GM19438 (cell line): ENCODE data around the gene KIAA0319L.
"Not testable (repeated sequence)": the region's sequence is repeated elsewhere in the genome, so short reads cannot be mapped to it uniquely, and the experiment has no call there.

Source experiments
- ATAC-seq: cut with Tn5 transposase; IDR thresholded peaks from one replicate; pipeline ENCODE4 v1.9.1; 2021; ENCODE audit warnings: low read depth; ENCODE audit not compliant: unreplicated experiment

The KIAA0319L gene

DNA sequence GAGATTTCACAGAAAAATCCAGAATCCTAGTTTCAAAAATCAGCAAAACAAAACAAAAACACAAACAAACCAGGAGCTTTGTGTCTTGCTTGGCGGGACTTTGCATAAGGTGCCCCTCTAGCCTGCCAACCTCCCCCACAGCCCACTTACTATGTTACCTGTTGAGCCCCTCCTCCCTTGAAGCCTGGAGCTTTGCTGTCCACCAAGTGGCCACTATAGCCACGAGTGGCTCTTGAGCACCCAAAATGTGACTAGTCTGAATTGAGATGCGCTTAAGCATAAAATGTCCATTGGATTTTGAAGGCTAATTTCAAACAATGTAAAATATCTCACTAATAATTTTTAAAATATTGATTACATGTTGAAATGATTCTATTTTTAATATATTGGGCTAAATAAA is 28.1 kb upstream of the KIAA0319L start:
- no peak for ATAC-seq

DNA sequence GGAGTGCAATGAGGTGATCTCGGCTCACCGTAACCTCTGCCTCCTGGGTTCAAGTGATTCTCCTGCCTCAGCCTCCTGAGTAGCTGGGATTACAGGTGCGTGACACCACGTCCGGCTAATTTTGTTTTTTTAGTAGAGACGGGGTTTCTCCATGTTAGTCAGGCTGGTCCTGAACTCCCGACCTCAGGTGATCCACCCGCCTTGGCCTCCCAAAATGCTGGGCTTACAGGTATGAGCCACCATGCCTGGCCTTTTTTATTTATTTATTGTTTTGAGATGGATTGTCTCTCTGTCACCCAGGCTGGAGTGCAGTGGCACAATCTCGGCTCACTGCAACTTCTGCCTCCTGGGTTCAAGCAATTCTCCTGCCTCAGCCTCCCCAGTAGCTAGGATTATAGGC is 24.4 kb upstream of the KIAA0319L start:
- not testable (repeated sequence) for ATAC-seq

DNA sequence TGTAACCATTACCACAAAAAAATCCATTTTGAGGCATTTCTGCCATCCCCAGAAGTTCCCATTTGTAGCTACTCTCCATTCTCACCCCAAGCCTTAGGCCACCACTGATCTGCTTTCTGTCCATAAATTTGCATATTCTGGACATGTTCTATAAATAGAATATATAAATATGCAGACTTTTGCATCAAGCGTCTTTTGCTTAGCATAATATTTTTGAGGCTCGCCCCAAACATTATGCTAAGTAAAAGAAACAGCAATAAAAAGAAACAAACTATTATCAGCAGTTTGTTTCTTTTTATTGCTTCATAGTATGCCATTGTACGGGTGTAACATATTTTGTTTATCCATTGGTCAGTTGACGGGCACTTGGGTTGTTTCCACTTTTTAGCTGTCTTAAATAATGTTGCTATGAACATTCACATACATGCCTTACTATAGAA is 23.8 kb upstream of the KIAA0319L start:
- no peak for ATAC-seq

DNA sequence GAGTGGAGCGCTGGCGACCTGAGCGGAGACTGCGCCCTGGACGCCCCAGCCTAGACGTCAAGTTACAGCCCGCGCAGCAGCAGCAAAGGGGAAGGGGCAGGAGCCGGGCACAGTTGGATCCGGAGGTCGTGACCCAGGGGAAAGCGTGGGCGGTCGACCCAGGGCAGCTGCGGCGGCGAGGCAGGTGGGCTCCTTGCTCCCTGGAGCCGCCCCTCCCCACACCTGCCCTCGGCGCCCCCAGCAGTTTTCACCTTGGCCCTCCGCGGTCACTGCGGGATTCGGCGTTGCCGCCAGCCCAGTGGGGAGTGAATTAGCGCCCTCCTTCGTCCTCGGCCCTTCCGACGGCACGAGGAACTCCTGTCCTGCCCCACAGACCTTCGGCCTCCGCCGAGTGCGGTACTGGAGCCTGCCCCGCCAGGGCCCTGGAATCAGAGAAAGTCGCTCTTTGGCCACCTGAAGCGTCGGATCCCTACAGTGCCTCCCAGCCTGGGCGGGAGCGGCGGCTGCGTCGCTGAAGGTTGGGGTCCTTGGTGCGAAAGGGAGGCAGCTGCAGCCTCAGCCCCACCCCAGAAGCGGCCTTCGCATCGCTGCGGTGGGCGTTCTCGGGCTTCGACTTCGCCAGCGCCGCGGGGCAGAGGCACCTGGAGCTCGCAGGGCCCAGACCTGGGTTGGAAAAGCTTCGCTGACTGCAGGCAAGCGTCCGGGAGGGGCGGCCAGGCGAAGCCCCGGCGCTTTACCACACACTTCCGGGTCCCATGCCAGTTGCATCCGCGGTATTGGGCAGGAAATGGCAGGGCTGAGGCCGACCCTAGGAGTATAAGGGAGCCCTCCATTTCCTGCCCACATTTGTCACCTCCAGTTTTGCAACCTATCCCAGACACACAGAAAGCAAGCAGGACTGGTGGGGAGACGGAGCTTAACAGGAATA is 20.1 kb upstream of the KIAA0319L start:
- ATAC-seq: peak; percentile 81

DNA sequence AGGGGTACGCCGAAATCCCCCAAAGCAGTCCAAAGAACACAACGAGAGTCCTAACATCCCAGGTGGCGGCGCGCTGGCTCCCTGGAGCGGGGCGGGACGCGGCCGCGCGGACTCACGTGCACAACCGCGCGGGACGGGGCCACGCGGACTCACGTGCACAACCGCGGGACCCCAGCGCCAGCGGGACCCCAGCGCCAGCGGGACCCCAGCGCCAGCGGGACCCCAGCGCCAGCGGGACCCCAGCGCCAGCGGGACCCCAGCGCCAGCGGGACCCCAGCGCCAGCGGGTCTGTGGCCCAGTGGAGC is 19.5 kb upstream of the KIAA0319L start:
- not testable (repeated sequence) for ATAC-seq

DNA sequence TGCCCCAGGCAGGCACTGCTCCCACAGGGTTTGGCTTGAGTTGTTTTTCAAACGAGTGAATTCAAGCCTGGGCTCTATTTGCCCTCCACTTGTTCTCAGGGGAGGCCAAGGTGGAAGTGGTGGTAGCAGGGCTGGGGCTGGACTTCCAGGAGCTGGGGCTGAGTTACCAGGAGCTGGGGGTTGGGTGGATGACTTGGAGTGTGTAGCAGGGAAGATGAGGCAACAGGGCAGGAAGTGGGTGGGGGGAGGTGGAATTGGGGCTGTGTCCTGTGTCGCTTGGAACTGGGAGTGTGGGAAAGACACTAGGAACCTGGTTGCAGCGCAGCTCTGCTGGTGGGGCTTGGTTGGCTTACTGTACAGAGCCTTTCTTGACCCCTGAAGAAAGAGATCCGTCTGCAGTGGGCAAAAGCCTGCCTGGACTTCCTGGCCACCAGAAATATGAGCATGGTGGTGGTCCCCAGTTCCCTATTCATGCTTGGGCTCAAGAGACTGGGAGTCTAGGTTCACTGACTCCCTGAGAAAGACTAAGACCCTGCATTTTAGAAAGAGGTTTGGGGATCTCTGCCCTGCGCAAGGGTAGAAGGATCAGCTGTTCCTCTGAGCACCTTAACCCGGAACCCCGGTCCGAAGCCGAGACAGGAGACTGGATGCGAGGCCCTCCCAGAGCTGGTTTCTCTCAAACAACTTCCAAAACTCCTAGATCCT is 19.0 kb upstream of the KIAA0319L start:
- no peak for ATAC-seq

DNA sequence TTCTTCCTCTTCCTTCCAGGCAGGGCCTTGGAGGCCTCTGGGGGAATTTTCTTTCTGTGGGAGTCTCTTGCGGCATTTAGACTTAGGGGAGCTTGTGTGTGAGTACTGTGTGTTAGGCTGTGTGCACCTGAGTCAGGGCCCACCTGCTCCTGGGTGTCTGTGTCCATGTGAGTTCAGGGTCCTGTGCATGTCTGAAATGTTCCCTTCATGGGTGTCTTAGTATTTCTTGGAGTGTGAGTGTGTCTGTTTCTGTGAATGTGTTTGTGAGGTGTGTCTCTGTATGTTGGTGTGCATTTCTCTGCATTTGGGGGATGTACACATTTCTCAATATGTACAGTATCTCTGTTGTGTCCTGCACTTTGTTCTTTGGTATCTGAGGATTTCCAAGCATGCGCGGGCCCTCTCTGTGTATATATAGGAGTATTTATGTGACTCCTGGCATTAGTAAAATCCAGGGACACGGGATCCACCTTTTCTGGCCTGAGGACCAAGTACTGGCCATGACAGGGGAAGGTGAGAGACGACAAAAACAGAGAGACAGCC is 18.3 kb upstream of the KIAA0319L start:
- ATAC-seq: no peak

DNA sequence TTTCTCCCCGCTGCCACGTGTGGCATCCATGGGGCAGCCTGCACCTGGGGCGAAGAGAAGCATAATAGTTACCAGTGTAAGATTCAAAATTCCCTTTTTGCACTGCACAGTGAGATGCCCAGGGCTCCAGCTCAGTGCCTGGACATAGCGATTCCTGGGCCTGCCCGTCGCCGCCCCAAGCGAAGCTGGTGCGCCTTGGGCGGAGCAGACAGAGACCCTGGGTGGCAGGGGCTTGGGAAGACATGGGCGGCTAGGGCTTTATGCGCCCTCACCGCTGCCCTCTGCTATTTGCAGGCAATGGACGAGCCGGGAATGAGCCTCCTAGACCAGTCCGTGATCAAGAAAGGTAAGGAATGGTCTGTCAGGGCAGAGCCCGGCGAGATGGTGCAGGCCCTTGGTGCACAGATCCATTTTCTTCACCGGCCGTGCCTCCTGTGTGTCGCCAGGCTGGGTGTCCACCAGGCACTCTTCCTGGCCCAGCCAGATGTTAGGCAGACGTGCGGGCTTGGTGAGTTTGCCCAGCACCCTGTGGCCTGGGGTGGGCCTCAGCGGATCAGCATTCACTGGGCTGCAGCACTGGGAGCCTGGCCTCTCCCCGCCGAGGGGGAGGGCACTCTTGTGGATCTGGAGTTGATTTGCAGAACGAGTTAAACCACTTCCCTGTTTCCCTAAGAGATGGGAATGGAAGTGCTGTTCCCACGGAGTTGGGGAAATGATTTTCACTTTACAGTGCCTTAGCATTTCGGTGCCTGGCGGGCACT is 17.6 kb upstream of the KIAA0319L start:
- ATAC-seq: no peak

DNA sequence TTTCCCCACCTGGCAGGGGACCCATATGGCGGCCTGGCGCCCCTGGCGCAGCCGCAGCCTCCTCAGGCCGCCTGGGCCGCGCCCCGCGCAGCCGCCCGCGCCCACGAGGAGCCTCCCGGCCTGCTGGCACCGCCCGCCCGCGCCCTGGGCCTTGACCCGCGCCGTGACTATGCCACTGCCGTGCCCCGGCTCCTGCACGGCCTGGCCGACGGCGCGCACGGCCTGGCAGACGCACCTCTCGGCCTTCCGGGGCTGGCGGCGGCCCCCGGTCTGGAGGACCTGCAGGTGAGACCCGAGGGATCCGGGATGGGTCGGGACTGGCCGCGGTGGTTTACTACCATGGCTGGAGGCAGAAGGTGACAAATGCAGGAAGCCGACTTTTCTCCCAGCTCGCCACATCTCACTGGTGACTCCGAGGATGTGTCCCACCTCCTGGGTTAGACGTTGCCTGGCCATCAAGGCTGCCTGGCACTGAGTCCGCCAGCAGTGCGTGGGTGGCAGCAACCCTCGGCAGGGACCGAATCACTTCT is 17.0 kb upstream of the KIAA0319L start:
- no peak for ATAC-seq

DNA sequence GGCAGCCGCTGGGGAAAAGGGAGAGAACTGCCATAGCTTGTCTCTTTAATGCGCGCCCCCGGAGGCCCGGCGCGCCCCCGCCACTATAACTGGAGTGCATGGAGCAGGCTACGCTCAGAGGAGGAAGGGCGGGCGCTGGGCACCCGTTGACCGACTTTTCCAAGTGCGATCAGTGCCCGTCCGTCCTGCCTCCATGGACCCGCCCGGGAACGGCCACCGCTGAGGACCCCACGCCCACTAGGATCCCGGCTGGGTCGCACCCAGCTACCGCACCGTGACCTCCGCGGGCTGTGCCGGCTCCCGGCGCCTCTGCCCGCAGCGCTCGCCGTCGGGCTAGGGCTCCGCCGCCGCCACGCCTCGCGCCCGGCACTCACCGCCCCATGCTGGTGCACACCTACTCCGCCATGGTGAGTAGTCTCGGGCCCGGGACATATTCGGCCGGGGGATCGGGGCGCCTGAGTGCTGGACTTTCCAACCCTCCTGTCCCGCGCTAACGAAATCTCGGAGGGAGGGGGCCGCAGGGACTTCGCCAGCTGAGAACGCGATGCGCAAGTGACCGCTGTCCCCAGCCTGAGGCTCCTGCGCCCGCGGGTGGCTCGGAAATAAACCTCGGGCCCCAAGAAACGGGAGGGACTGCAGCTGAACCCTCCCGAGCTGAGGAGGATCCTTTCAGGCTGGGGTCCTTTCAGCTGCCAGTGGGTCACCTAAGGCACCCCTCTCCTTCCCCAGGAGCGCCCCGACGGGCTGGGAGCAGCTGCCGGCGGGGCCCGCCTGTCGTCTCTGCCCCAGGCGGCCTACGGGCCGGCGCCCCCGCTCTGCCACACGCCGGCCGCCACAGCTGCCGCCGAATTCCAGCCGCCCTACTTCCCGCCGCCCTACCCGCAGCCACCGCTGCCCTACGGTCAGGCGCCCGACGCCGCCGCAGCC is 16.3 kb upstream of the KIAA0319L start, which contains the start of gene TFAP2E:
Gene TFAP2E, plus strand, starts transcription at position 117 of the 927 bp plus-strand sequence. Its CDS starts 264 bp downstream, at position 381.
- ATAC-seq: no peak

DNA sequence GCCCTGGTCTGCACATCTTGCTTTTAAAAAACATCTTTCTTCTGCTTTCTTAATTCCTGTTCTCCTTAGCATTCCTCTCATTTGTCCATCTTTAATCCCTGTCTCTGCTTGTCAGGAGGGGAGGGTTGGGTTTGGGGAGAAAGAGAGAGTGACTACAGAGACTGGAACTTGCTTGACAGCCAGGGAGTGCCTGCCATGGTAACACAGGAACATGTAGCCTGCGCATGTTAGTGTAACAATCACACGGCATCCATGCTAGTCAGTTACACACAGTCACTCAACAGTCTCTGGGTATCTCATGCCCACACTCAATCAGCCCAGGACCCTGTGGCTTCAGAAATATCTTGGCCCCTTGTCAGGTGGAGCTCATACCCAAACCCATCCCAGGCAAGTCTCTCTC is 15.1 kb upstream of the KIAA0319L start:
- no peak for ATAC-seq

DNA sequence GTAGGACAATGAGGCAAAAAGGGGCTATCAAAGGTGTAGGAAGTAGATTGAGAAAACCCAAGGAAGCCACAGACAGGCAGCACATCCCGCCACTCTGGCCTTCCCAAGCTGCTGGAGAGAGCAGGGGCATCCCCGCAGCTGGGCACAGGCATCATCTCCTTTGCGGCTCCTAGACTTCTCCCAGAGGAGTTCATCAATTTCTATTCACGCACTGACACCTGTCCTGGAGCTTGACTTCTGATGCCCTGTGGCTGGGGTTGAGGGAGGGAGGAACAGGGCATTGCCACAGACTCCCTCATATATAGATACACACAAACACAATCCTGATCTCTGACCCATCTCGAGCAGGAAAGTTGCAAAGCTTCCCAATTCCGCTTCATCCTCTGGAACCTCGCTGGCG is 14.1 kb upstream of the KIAA0319L start:
- no peak for ATAC-seq

DNA sequence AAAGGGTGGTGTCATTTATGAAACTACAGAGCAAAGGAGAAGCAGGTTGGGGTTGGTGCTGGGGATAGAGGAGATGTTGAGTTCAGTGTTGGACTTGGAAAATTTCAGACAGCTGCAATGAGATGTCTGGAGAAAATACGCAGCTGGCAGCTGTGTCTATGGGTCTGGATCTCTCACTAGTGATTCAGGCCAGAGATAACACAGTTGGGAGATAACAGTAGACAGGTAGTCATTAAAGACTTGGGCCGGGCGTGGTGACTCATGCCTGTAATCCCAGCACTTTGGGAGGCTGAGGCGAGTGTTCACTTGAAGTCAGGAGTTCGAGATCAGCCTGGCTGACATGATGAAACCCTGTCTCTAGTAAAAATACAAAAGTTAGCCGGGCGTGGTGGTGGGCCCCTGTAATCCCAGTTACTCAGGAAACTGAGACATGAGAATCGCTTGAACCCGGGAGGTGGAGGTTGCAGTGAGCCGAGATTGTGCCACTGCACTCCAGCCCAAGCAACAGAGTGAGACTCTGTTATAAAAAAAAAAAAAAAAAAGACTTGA is 13.5 kb upstream of the KIAA0319L start:
- ATAC-seq: no peak

DNA sequence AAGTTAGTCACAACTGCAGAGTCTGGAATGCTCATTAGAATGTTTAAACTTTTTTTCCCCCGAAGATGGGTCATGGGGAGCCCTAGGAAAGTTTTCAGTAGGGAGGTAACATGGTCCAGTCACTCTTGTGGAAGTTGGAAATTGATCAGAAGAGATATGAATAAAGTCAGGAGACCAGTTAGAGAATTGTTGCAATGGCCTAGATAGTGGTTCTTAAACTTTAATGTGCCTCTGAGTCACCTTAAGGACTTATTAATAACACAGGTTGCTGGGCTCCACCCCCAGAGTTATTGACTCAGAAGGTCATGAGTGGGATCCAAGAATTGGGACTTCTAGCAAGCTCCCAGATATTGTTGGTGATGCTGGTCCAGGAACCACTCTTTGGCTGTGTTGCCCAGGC is 12.7 kb upstream of the KIAA0319L start:
- ATAC-seq: no peak

DNA sequence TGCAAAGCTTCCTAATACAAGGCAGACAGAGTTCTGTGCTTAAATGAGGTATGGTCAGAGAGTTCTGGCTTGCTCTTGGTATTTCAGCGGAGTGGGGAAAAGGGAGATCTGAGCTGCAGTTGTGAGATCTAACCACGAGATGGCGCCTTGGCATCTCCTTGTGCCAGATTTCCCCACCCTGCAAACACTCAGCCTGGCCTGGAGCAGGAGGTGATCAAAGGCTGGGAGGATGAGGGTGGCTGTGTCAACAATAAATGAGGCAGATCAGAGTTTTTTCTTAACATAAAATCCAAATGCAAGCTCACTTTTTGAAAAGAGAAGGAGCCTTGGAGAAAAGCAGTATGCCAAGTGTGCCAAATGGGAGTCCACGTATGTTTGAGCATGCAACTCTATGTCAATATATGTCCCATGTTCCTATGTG is 11.8 kb upstream of the KIAA0319L start:
- no peak for ATAC-seq

DNA sequence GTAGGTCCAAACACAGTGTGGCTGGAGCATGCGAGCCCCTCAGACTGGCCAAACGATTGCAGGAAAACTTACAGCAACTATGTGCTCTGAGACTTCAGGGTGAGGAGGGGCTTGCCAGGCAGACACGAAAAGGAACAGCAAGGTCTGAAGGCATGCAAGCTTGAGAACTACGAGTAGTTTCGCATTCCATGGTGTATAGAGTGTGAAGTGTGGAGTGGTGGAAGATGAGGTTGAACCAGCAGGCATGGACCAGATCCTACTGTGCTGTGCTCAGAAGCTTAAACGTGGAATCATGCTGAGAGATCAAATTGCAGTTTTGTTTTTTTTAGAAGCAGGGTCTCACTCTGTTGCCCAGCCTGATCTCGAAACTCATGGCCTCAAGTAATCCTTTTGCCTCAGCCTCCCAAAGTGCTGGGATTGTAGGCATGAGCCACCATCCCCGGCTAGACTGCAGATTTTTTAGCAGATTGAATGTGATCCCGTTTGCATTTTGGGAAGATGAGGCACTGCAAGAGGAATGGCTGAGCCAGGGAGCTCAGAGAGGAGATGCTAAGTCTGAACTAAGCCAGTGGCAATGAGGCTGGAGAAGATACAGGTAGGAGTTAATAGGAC is 10.8 kb upstream of the KIAA0319L start:
- ATAC-seq: no peak

DNA sequence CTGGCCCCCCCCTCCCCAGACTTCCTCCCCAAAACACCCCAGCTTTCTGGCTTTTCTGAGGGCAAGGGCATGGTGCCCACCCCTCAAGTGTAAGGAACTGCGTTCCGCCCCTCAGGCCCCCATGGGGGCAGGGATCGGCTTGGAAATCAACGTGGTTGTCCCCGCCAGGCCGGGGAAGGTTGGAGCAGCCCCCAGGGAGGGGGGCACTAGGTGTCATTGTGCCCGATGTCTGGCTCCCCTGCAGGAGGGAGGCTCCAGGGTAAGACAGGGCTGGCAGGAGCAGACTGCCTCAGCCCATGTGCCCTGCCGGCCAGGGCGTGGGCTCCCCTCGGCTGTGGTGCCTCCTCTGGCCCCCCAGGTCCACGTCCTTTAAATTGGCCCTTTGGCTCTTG is 8.5 kb upstream of the KIAA0319L start:
- no peak for ATAC-seq

DNA sequence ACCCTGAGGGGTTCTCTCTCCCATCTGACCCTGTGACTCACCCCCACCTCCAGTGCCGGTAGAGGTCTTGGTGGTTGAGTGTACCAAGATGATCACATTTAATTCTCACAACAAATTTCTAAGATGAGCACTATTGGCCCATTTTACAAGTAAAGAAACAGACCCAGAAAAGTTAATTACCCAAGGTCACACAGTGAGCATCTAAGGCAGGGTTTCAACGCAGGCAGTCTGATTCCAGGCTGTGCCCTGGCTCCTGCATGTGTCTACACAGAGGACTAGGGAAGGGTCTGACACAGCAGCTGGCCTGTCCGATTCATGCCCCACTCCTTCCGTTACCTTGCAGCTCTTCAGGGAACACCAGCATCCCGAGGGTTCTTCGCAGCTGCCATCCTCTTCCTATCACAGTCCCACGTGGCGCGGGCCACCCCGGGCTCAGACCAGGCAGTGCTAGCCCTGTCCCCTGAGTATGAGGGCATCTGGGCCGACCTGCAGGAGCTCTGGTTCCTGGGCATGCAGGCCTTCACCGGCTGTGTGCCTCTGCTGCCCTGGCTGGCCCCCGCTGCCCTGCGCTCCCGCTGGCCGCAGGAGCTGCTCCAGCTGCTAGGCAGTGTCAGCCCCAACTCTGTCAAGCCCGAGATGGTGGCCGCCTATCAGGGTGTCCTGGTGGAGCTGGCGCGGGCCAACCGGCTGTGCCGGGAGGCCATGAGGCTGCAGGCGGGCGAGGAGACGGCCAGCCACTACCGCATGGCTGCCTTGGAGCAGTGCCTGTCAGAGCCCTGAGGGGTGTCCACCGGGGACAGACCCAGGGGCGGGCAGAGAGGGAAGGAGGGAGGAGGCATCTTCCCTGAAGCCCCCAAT is 7.9 kb upstream of the KIAA0319L start:
- no peak for ATAC-seq
